KMS-11 (cell line): ENCODE data around the gene NTRK3.

Source experiments
- H2AFZ ChIP-seq: fragments of 200-600 bp; sonication (generic); 2 replicates; pipeline ENCODE4 v1.6.1; 2016; ENCODE audit warnings: antibody characterized with exemption, mixed run types, low read depth
- H3K27ac ChIP-seq: fragments of 200-600 bp; sonication (generic); 2 replicates; pipeline ENCODE4 v1.6.1; 2016; ENCODE audit warnings: mild to moderate bottlenecking, mixed run types
- H3K27me3 ChIP-seq: fragments of 200-600 bp; sonication (generic); 2 replicates; pipeline ENCODE4 v1.6.1; 2017; ENCODE audit warnings: mild to moderate bottlenecking, low read depth, mixed run types, moderate library complexity; ENCODE audit not compliant: insufficient read depth
- H3K36me3 ChIP-seq: fragments of 200-600 bp; sonication (generic); 2 replicates; pipeline ENCODE4 v1.6.1; 2017; ENCODE audit warnings: mild to moderate bottlenecking, mixed run types; ENCODE audit not compliant: insufficient read depth
- H3K4me1 ChIP-seq: fragments of 200-600 bp; sonication (generic); 2 replicates; pipeline ENCODE4 v1.6.1; 2016; ENCODE audit warnings: mild to moderate bottlenecking, low read depth, mixed run types; ENCODE audit not compliant: poor library complexity, severe bottlenecking
- H3K4me2 ChIP-seq: fragments of 200-600 bp; sonication (generic); 2 replicates; pipeline ENCODE4 v1.7.0; 2016; ENCODE audit warnings: mild to moderate bottlenecking, mixed run types
- H3K4me3 ChIP-seq: fragments of 200-600 bp; sonication (generic); IDR thresholded peaks from 2 replicates; pipeline ENCODE4 v1.6.1; 2017; ENCODE audit warnings: low read depth, low read length, mixed read lengths; ENCODE audit not compliant: insufficient read depth
- H3K79me2 ChIP-seq: fragments of 200-600 bp; sonication (generic); 2 replicates; pipeline ENCODE4 v1.6.1; 2016; ENCODE audit warnings: low read depth, mixed run types; ENCODE audit not compliant: insufficient read depth
- H3K9ac ChIP-seq: fragments of 200-600 bp; sonication (generic); 2 replicates; pipeline ENCODE4 v1.6.1; 2016; ENCODE audit warnings: mild to moderate bottlenecking, mixed run types
- H4K20me1 ChIP-seq: fragments of 200-600 bp; sonication (generic); 2 replicates; pipeline ENCODE4 v1.6.1; 2016; ENCODE audit warnings: mild to moderate bottlenecking, mixed run types; ENCODE audit not compliant: insufficient read depth
- TF ChIP-seq, protein P1 (sequence below): fragments of 200-600 bp; sonication (generic); conservative IDR thresholded peaks from 2 replicates; pipeline ENCODE4 v1.6.1; 2017; ENCODE audit warnings: low read depth, mild to moderate bottlenecking, antibody characterized with exemption, low read length, moderate library complexity, mixed read lengths

The NTRK3 gene

DNA sequence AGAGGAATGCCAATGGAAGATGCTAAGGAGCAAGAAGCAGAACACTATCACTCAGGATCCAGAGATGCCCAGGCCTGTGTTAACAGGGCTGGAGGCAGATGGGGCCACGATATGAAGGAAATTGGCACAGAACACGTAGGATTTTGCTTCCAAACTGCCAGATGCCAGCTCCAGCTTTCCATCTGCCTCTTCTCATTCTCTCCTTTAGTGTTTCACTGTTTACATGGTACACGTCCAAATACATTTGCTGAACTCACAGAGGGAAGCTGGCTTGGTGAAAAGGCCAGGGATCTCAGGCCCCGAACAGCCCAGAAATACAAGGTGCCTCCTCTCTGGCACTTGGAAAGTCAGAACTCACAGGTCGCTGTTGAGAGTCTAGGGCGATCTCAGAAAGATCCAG, 187.0 kb downstream of the NTRK3 start:
- no peaks in the 10 kb centered on the region for H4K20me1 ChIP-seq
- H3K9ac ChIP-seq, result no peak overlapping the region
- no peaks in the 10 kb centered on the region for H3K4me1 ChIP-seq
- no peaks in the 10 kb centered on the region for H3K79me2 ChIP-seq
- no peak overlapping the region for H3K4me2 ChIP-seq
- no peak overlapping the region for H3K27ac ChIP-seq
- no peaks in the 10 kb centered on the region for H3K36me3 ChIP-seq
- H3K27me3 ChIP-seq, result no peaks in the 10 kb centered on the region
- H3K4me3 ChIP-seq, result no peak overlapping the region
- TF ChIP-seq, protein P1, sequence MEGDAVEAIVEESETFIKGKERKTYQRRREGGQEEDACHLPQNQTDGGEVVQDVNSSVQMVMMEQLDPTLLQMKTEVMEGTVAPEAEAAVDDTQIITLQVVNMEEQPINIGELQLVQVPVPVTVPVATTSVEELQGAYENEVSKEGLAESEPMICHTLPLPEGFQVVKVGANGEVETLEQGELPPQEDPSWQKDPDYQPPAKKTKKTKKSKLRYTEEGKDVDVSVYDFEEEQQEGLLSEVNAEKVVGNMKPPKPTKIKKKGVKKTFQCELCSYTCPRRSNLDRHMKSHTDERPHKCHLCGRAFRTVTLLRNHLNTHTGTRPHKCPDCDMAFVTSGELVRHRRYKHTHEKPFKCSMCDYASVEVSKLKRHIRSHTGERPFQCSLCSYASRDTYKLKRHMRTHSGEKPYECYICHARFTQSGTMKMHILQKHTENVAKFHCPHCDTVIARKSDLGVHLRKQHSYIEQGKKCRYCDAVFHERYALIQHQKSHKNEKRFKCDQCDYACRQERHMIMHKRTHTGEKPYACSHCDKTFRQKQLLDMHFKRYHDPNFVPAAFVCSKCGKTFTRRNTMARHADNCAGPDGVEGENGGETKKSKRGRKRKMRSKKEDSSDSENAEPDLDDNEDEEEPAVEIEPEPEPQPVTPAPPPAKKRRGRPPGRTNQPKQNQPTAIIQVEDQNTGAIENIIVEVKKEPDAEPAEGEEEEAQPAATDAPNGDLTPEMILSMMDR, result no peak
- no peak overlapping the region for H2AFZ ChIP-seq

DNA sequence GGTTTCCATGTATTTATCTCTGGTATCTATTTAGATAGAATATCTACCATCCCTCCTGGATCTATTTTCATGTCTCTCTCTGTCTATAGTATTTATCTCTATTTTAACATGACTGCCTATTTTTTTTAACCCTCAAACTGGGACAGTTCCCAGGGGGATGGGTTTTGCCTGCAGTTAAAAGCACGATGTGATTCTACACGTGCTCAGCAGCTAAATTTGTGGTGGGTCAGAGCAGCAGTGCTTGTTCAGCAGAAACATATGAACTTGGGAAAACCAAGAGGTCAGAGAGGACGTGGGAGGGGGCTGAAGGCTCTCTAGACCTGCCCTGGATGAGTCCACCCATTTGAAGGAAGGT, 189.2 kb downstream of the NTRK3 start:
- Histone ChIP-seq H3K27ac (no peak overlapping the region), H3K9ac (no peak overlapping the region), H3K27me3 (no peaks in the 10 kb centered on the region), H3K4me2 (no peak overlapping the region), H4K20me1 (no peaks in the 10 kb centered on the region), H3K79me2 (no peaks in the 10 kb centered on the region), H3K36me3 (no peaks in the 10 kb centered on the region), H3K4me1 (no peaks in the 10 kb centered on the region), H2AFZ (no peak overlapping the region), H3K4me3 (no peak overlapping the region)
- TF ChIP-seq, protein P1, result no peak

DNA sequence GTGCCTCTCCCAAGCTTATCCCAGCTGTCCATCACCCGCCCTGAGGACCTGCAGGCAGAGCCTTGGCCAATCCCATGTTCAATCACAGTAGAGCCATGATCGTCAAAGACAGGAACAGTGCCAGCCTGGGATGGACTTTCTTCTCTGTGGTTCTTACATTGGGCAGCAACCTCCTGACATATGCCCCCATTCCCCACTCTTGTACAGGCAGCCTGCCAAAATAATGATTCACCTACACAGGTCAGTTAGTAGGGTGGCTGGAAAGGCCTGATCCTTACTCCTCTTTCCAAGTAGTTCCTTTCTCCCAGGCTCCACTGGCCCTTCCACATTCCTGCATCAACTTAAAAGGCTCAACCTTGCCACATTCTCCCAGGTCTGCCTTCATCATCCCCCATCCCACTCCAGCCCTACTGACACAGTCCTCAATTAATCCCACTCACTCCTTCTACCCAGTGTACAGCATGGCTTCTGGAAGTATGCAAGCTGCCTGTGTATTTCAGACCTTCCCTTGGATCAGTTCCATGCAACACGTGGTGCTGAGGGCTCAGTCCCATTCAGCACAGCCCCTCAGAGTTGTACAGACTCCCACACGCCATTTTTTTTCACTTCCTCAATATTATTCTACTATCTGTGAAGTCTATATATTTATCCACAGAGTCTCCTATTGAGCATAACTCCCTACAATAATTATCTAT, 189.8 kb downstream of the NTRK3 start:
- no peaks in the 10 kb centered on the region for H3K36me3 ChIP-seq
- no peak overlapping the region for H3K4me2 ChIP-seq
- TF ChIP-seq, protein P1, result no peak
- H2AFZ ChIP-seq, result no peak overlapping the region
- no peaks in the 10 kb centered on the region for H4K20me1 ChIP-seq
- H3K4me1 ChIP-seq, result no peaks in the 10 kb centered on the region
- H3K79me2 ChIP-seq, result no peaks in the 10 kb centered on the region
- H3K9ac ChIP-seq, result no peak overlapping the region
- H3K27me3 ChIP-seq, result no peaks in the 10 kb centered on the region
- no peak overlapping the region for H3K27ac ChIP-seq
- H3K4me3 ChIP-seq, result no peak overlapping the region

DNA sequence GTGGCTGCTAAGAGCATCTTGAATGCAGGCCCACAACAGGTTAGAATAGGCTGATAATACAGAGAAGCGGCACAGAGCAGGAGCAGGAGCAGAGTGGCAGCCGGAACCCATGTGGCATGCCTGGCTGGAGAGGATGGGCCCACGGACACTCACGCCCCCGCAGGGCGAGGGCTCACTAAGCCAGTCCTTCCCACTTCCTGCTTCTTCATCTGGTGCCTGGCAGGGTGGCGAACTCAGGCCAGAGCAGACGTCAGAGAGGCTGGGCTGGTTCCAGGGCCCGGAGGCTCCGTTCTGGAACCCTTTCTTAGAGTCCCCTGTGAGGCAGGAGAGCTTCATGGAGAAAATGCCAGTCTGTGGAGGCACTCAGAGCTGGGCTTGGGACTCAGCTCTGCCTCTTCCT, 195.1 kb downstream of the NTRK3 start:
- Histone ChIP-seq H3K27ac (no peak overlapping the region), H3K4me2 (no peak overlapping the region), H3K79me2 (no peaks in the 10 kb centered on the region), H3K9ac (no peak overlapping the region), H3K4me1 (no peaks in the 10 kb centered on the region), H3K27me3 (no peaks in the 10 kb centered on the region), H3K4me3 (no peak overlapping the region), H4K20me1 (no peaks in the 10 kb centered on the region), H2AFZ (no peak overlapping the region), H3K36me3 (no peaks in the 10 kb centered on the region)
- TF ChIP-seq, protein P1, result no peak
